HTR-8/SVneo (cell line): ENCODE results near the gene SLC5A5.

ENCODE experiments used
- DNase-seq: peaks from one replicate; pipeline ENCODE4 v3.0.0; 2011; ENCODE audit warnings: low spot score, mixed read lengths; ENCODE audit not compliant: insufficient read length
- FAIRE-seq: peaks from 2 replicates; lab custom pipeline; 2011; peaks lifted over from hg19 to GRCh38; lab: Jason Lieb, UNC

The SLC5A5 gene

GRCh38 chr19:17871878-17872250, at the start of gene SLC5A5:
Gene SLC5A5, plus strand, starts transcription at chr19:17871945. Its CDS starts 375 bp downstream, at chr19:17872320.
- FAIRE-seq (no peak), DNase-seq (no peak)

GRCh38 chr19:17824339-17824738, 47.4 kb upstream of the SLC5A5 start:
- no peak for DNase-seq
- no peak for FAIRE-seq

- no peak for DNase-seq
- FAIRE-seq: no peak
These were observed 45.2 kb upstream of the SLC5A5 start for GRCh38 chr19:17826508-17827056.

- no peak for DNase-seq
- FAIRE-seq: no peak
These were observed 41.7 kb upstream of the SLC5A5 start for GRCh38 chr19:17829855-17830566.

GRCh38 chr19:17830567-17831418, 41.0 kb upstream of the SLC5A5 start:
- FAIRE-seq (peak; percentile 67), DNase-seq (peak; percentile 80)

- no peak for FAIRE-seq
- DNase-seq: no peak
These were observed 40.3 kb upstream of the SLC5A5 start for GRCh38 chr19:17831419-17831888.

GRCh38 chr19:17832443-17833208, 39.1 kb upstream of the SLC5A5 start:
- DNase-seq: no peak

GRCh38 chr19:17834350-17835181, 37.2 kb upstream of the SLC5A5 start:
- DNase-seq (no peak), FAIRE-seq (no peak)

More at GRCh38 chr19:17832443-17833208, 39.1 kb upstream of the SLC5A5 start:
- no peak for FAIRE-seq

GRCh38 chr19:17835182-17836006, 36.4 kb upstream of the SLC5A5 start:
- FAIRE-seq (no peak), DNase-seq (no peak)

GRCh38 chr19:17836530-17836929, 35.2 kb upstream of the SLC5A5 start:
- no peak for FAIRE-seq
- DNase-seq: no peak

- FAIRE-seq: no peak
- no peak for DNase-seq
These were observed 33.8 kb upstream of the SLC5A5 start for GRCh38 chr19:17837972-17838371.

GRCh38 chr19:17840019-17840418, 31.7 kb upstream of the SLC5A5 start:
- no peak for FAIRE-seq
- no peak for DNase-seq

- DNase-seq: no peak
- no peak for FAIRE-seq
These were observed 30.4 kb upstream of the SLC5A5 start for GRCh38 chr19:17841371-17841809.

- no peak for DNase-seq
- no peak for FAIRE-seq
These were observed 29.7 kb upstream of the SLC5A5 start for GRCh38 chr19:17841810-17842662.

GRCh38 chr19:17842663-17843291, 29.0 kb upstream of the SLC5A5 start:
- no peak for DNase-seq
- no peak for FAIRE-seq

GRCh38 chr19:17843292-17843827, 28.4 kb upstream of the SLC5A5 start:
- no peak for FAIRE-seq

More at GRCh38 chr19:17843292-17843827, 28.4 kb upstream of the SLC5A5 start:
- no peak for DNase-seq
